Measurements from ENCODE around the gene ANAPC16.
"Not testable (repeated sequence)": the region's sequence is repeated elsewhere in the genome, so short reads cannot be mapped to it uniquely, and the experiment has no call there.

Gene ANAPC16

DNA sequence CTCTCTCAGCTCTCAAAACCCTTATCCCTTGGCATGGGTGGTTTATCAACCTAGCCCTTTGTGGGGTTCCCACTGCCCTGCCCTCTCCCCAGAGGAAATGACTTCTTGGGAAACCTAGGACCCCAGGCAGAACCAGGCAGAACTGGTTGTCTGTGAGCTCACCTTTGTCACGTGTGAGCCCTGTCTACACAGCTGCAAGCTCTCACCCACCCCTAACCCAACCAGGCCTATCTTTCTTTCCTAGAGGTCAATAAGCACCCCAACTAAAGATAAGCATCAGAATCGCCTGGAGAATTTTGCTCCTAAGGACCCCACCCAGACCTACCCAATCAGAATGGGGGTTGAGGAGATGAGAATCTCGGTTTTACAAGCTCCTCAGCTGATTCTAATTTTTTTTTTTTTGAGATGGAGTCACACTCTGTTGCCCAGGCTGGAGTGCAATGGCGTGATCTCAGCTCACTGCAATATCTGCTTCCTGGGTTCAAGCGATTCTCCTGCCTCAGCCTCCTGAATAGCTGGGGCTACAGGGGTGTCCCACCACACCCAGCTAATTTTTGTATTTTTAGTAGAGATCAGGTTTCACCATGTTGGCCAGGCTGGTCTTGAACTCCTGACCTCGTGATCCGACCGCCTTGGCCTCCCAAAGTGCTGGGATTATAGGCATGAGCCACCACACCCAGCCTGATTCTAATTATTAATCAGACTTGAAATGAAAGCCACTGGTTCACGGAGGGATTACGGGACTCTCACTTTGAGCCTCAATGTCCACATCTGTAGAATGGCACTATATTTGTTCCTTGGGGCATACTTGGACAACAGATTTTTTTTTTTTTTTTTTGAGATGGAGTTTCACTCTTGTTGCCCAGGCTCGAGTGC, 50.4 kb downstream of the ANAPC16 start:
- no peak for DNase-seq

DNA sequence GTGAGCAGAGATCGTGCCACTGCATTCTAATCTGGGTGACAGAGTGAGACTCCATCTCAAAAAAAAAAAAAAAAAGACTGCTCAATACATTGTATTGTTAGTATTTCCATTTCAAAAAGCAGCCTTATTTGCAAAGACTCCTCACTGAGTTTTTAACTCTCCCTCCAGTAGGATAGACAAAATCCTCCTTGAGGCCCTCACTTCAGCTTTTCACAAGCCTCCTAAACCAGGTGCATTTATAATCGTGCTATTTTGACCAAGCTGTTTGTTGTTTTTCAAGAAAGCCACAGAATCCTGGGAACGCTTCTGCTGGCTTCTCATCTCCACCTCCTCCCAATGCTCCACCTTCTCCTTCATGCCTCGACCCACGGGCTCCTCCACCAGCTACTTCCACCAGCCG, 51.6 kb downstream of the ANAPC16 start:
- no peak for DNase-seq

DNA sequence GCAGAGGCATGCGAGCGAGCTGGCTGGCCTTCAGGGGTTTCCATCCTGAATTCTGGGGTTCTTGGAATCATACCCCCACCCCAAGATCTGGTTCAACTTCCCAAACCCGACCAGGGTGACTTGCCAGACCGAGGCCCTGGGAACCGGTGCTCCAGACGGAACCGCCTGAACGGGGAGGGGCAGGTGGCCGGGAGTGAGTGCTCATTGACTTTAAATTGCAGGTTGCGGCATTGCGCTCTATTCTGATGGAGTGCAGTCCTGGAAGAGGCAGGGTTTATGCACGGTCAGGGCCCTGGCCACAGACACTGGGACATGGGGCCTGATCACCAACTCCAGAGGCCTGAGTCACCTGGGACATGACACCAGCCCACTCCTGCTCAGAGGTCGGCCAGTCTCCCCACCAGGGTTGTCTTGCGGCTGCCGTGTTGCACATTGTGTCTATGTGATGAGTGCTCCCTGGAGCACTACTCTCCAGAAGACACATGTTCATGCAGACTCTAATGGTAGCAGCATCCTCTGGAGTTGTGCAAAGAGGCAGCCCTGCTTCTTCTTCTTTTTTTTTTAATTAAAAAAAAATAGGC, 52.1 kb downstream of the ANAPC16 start:
- no peak for DNase-seq

DNA sequence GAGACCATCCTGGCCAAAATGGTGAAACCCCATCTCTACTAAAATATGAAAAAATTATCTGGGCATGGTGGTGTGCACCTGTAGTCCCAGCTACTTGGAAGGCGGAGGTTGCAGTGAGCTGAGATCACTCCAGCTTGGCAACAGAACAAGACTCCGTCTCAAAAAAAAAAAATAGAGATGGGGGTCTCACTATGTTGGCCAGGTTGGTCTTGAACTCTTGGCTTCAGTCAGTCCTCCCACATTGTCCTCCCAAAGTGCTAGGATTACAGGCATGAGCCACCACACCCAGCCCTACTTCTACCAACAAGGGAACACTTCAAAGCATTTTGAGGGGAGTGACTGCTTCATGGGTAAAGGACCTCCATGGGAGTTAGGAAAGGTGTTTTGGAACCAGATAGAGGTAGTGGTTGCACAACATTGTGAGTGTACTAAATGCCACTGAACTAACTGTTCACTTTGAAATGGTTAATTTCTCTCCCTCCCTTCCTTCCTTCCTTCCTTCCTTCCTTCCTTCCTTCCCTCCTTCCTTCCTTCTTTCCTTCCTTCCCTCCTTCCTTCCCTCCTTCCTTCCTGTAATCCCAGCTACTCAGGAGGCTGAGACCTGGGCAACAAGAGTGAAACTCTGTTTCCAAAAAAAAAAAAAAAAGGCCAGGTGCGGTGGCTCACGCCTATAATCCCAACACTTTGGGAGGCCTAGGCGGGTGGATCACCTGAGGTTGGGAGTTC, 52.8 kb downstream of the ANAPC16 start:
- DNase-seq = not testable (repeated sequence)

DNA sequence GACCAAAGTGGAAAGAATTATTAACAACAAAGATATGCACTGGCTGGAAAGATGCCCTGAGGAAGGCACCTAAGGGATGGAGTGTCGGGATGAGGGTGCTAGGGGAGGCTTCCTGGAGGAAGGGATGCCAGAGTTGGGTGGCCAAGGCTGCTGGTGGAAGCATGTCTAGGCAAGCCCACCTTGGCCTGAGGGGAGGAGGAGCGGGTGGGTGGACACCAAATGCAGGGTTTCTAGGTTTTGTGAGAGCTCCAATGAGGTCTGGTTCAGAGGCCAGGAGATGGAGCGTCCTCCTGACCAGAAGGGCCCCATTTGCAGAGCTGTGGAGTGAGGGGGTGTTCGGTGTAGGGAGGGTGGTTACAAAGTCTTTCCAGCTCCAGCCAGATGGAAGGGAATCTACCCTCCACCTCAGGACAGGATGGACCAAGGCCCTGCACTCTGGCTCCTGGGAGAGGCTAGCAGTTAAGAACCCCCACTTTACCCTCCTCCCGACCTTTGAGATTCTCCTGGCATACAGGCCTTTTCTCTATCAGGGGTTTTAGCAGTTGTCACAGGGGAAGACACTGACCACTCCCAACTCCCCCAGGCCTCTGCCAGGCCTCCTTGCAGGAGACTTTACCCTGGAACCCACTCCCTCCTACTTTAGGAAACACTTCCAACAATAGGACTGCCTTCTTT, 54.9 kb downstream of the ANAPC16 start:
- no peak for DNase-seq

DNA sequence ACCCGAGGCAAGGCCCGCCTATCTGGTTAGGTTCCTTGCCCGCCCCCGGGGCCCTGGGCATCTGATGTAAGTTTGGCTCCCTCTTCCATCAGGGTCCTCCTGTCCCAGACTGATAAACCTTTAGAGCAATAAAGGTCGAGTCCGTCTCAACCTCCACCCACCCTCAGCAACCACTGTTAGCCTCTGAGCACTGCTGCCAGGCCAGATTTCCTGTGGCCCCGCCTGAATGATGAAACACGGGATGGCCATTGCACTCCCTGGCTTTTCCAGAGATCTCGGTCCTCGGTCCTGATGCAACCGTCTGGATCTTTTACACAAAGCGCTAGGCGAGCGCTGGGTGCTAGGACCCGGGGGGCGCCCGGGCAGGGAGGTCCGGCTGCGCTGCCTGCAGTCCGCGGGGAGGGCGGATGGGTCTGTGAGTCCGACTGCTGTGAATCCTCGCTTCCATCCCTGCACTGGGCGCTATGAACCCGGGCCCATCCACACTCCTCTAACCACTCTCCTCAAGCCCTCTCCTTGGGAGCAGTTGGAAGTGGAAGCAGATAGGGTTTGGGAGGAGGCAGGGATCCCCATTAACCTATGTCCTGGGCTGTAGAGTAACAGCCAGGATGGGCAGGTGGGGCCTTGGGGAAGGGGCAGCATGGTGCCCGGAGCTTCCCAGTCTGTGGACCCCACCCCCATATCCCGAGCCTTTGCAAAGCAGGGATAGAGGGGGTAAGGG, 57.0 kb downstream of the ANAPC16 start:
- no peak for DNase-seq

DNA sequence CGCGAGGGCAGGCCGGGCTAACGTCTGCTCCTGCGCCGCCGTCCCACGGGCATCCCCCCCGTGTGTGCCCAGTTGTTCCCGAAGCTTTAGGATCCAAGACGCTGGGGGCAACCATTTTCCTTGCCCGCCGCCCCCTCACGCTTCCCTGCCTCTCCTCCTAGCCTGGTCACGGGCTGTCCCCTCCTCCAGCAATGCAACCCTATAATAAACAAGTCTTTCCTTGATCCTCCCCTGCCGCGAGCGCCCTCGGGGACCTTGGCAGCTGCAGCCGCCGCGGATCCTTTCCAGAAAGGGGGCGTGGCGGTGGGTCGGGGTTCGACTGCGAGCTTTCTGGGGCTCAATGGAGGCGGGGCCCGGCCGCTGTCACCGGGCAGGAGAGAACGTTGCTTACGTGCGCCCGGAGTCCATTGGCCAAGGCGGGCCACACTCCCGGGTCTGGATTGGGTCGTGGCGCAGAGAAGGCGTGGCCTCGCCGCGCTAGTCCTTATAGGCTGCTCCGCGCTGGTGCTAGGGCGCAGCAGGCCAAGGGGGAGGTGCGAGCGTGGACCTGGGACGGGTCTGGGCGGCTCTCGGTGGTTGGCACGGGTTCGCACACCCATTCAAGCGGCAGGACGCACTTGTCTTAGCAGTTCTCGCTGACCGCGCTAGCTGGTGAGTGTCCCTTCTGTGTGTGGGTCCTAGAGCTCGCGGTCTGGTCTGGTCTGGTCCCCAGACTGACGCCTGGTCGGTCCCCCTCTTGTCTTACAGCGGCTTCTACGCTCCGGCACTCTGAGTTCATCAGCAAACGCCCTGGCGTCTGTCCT, 57.8 kb downstream of the ANAPC16 start, which contains the start of gene DDIT4:
Gene DDIT4, plus strand, starts transcription at position 515 of the 803 bp plus-strand sequence. CDS start 293 bp downstream, outside the sequence.
- peak; percentile 92 for DNase-seq

DNA sequence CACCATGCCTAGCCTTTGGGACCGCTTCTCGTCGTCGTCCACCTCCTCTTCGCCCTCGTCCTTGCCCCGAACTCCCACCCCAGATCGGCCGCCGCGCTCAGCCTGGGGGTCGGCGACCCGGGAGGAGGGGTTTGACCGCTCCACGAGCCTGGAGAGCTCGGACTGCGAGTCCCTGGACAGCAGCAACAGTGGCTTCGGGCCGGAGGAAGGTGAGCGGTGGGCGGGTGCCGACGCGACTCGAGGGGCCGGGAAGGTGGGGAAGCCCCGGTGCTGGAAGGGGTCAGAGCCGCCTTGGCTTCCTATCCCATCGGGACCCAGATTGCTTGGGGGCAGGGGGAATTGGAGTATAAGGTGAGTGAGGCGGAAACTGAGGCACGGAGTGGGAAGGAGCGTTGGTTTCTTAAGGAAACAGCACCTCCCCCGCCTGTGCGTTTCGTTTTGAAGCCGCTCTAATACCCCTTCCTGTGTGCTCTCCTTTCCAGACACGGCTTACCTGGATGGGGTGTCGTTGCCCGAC, 58.5 kb downstream of the ANAPC16 start:
- DNase-seq = no peak

DNA sequence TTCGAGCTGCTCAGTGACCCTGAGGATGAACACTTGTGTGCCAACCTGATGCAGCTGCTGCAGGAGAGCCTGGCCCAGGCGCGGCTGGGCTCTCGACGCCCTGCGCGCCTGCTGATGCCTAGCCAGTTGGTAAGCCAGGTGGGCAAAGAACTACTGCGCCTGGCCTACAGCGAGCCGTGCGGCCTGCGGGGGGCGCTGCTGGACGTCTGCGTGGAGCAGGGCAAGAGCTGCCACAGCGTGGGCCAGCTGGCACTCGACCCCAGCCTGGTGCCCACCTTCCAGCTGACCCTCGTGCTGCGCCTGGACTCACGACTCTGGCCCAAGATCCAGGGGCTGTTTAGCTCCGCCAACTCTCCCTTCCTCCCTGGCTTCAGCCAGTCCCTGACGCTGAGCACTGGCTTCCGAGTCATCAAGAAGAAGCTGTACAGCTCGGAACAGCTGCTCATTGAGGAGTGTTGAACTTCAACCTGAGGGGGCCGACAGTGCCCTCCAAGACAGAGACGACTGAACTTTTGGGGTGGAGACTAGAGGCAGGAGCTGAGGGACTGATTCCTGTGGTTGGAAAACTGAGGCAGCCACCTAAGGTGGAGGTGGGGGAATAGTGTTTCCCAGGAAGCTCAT, 59.0 kb downstream of the ANAPC16 start:
- no peak for DNase-seq

DNA sequence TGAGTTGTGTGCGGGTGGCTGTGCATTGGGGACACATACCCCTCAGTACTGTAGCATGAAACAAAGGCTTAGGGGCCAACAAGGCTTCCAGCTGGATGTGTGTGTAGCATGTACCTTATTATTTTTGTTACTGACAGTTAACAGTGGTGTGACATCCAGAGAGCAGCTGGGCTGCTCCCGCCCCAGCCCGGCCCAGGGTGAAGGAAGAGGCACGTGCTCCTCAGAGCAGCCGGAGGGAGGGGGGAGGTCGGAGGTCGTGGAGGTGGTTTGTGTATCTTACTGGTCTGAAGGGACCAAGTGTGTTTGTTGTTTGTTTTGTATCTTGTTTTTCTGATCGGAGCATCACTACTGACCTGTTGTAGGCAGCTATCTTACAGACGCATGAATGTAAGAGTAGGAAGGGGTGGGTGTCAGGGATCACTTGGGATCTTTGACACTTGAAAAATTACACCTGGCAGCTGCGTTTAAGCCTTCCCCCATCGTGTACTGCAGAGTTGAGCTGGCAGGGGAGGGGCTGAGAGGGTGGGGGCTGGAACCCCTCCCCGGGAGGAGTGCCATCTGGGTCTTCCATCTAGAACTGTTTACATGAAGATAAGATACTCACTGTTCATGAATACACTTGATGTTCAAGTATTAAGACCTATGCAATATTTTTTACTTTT, 59.7 kb downstream of the ANAPC16 start:
- DNase-seq = no peak

DNA sequence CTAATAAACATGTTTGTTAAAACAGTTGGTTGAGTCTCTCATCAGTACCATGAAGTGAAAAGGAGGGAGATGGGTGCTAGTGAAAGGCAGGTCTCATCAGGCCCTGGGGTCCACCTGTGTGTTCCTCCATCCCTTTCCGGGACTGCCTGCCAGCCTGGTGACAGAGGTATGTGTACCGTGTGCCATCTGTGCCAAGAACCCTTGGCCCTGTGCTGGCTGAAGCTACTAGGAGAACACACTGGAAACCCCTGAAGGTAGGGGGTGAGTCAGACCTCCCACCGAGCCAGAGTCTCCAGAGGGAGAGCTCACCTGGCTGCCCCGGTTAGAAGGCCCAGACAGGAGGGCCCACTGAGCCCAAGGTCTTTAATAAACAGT, 60.2 kb downstream of the ANAPC16 start:
- DNase-seq = no peak

DNA sequence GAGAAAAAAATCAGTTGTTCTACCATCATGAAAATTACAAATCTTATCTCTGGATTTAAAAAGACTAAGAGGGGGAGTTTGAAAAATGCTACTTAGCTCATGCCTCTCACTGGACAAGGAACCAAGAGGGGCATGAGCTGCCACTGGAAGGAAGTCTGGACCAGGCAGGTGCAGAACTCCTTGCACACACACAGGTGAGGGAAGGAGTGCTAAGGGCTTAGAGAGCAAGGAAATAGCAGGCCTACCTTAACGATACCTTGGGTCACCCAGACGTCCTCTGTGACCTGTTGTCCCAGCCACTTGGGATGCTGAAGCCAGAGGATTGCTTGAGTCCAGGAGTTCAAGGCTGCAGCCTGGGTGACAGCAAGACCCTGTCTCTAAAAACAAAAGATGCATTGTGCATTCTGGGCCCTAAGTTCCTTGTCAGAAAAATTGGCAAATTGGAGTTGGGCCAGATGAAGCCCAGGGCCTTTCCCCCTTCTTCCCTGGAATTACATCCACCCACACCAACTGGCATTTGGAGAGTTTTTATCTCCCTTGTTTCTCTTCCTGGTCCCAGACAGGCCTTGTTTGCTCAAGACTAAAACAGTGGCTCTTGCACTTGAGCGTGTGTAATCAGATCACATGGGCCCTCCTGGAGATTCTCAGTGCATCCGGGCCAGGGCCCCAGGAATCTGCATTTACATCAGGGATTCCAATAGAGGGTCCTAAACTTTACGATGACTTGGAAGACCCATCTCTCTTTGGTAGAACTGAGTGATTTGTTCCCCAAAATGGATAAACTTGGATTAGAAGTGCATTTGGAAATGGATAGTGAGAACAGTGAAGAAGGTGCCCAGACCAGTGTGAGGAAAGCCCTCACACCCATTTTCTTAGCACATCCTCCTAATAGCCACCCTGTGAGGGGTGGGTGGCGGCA, 60.9 kb downstream of the ANAPC16 start:
- DNase-seq = no peak

DNA sequence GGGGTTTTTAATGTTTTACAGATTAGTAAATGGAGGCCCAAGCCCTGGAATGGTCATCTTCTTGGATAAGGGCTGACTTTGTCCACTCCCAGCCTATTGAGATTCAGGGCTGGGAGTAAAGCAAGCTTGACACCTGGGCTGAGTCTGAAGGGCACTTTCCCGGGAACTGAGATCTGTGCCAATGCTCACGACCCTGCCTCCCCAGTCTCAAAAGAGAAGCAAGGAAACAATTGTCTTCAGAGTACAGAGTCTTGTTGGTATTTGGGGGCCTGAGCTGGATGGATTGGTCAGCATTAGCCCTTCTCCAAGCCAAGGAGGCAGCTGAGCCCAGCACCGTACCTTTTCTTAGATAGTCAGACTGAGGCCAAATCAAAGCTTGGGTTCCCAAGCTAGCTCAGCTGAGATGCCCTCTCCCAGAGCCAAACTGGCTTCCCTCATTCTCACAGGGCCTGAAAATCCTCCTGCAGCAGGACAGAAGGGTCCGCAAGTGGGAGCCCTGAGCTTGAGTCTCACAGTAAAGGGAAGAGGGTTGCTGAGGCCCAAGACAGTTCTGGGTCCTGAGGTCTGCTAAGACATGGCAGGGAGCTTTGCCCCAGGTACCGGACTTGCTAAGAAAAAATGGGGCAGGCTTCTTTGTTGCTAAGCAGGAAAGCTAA, 61.7 kb downstream of the ANAPC16 start:
- no peak for DNase-seq

DNA sequence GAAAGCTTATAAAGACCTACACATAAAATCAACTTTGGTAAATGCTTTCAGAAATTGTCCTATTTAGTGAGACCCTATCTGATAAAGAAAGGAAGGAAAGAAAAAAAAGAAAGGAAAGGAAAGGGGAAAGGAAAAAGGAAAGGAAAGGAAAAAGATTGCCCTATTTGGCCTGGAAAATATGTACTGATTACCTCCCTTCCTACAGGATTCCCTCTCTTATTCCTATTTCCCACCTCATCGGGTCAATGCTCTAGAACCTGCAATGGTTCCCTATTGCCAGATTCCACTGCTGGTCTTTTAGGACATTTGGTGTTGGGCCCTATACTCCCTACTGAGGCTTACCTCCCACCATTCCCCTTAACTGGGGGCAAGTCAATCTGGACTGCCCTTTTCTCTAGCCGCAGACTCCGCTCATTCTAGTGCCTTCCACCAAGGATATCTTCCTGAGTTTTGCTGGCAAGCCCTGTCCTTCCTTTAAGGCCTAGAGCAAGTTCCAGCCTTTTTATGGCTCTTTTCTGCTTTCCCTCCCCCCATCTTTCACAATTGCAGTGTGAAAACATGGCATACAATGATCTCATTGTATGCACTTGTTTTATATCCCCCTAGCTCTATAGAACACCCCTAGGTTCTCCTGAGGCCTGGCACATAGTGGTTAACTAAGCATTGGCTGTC, 62.3 kb downstream of the ANAPC16 start:
- no peak for DNase-seq

DNA sequence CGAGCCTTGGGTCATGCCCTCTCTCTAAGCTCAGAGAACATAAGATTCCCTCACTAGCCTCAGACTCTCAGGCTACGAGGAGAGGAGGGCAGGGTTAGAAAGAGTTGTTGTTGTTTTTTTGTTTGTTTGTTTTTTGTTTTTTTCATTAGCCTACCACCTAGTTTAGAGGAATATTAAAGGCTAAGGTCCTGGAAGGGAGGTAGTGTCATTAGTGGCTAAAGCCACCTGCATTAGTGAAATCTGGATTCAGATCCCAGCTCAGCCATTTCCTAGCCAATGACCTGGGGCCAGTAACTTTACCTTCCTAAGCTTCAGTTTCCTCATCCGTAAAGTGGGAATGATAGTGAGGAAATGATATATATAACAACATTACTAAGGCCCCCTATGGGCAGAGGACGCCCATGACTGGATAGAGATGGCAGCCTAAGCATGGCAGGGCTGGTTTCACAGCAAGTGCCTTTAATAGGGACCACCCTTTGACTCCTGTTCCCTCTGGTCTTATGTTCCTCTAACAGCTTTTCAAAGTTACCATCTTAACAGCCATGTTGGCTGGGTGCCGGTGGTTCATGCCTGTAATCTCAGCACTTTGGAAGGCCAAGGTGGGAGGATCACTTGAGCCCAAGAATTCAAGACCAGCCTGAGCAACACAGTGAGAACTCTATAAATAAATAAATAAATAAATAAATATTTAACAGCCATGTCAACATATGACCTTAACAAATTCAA, 63.0 kb downstream of the ANAPC16 start:
- no peak for DNase-seq

DNA sequence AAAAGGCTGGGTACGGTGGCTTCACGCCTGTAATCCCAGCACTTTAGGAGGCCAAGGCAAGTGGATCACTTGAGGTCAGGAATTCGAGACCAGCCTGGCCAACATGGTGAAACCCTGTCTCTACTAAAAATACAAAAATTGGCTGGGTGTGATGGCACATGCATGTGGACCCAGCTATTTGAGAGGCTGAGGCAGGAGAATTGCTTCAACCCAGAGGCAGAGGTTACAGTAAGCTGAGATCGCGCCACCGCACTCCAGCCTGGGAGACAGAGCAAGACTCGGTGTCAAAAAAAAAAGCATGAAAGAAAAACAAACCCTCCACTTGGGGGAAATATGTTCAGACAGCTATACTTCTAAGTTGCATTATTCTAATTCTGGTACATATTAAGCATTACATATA, 63.8 kb downstream of the ANAPC16 start:
- not testable (repeated sequence) for DNase-seq

DNA sequence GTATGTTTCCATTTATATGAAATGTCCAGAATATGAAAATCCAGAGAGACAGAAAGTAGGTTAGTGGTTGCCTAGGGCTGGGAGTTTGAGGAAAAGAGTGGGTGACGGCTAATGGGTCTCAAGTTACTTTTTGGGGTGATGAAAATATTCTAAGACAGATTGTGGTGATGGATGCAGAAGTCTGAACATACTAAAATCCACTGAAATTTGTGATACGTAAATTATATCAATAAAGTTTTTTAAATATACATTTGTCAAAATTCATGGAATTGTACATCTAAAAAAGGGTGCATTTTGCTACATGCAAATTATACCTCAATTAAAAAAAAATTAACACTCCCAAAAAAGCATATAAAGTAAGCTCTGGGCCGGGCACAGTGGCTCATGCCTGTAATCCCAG, 67.3 kb downstream of the ANAPC16 start:
- DNase-seq = no peak
